Measurements from ENCODE around the gene SCRN1. TPM values are rescaled to one million over a fixed set of nuclear protein-coding genes. Genes with fewer than 3 reads are reported as not detected.

SCRN1 gene
- total and polyA plus RNA-seq, 2 of the 13 experiments (the other 11 are each of a cell fraction or from before 2014, with no cell fraction given) = 43.2 to 49.8 TPM

GRCh38 chr7:29895559-29895958 is 94.0 kb downstream of the SCRN1 start:
- Histone ChIP-seq H3K36me3 (replicated peaks in 1 of 2; ENCODE audit: control insufficient read depth in 1 of 2, insufficient read depth in 2 of 2, low read length in 2 of 2) (no peaks in the 10 kb centered on the region), H3K4me3 (replicated peaks in 1 of 3; ENCODE audit: insufficient read depth in 1 of 3, low read depth in 2 of 3, low read length in 3 of 3) (no peak overlapping the region), H3K79me2 (ENCODE audit: insufficient read depth, low read length) (no peaks in the 10 kb centered on the region), H3K27ac (ENCODE audit: extremely low read length, insufficient read depth, low read length) (no peak overlapping the region), H3K4me1 (ENCODE audit: insufficient read depth, low read length) (no peaks in the 10 kb centered on the region), H3K4me2 (ENCODE audit: low read depth, low read length) (no peak overlapping the region), H3K9ac (ENCODE audit: insufficient read depth, low read depth, low read length) (no peak overlapping the region), H4K20me1 (ENCODE audit: insufficient read depth, low read length) (no peaks in the 10 kb centered on the region), H3K27me3 (ENCODE audit: control insufficient read depth in 1 of 2, insufficient read depth in 2 of 2, low read length in 2 of 2) (peaks cover 0 to 14% of the 10 kb centered on the region in 2 experiments; a peak in 2 of 5 replicates), H2AFZ (ENCODE audit: low read length) (no peak overlapping the region), H3K9me3 (ENCODE audit: low read length) (no peaks in the 10 kb centered on the region)
- FAIRE-seq = no peak
- 65% methylated on average over 6 of the region's 6 CpGs for WGBS (ENCODE audit: low lambda C conversion rate)
- CTCF ChIA-PET (ENCODE audit: low intra/inter-chr PET ratio, low total read pairs) = no interaction called here
- no peak for ATAC-seq
- no peak for TF ChIP-seq PLSCR1 (CRISPR knock-in tag; IDR thresholded peaks at IDR 0.05; ENCODE audit: borderline replicate concordance)
- no peak for TF ChIP-seq ZNF382 (CRISPR knock-in tag; IDR thresholded peaks at IDR 0.05; ENCODE audit: borderline replicate concordance)
- no peak for TF ChIP-seq ZNF136 (CRISPR knock-in tag; IDR thresholded peaks at IDR 0.05; ENCODE audit: low read depth)
- TF ChIP-seq RAD51 (IDR thresholded peaks at IDR 0.05; ENCODE audit: borderline replicate concordance) = peak; percentile 43; the same call in 1 of the 2 replicates
- no peak for TF ChIP-seq TFAP4 (IDR thresholded peaks at IDR 0.05; ENCODE audit: borderline replicate concordance, low read depth)
- no TSS peak for BruUV-seq (replicated peaks)
- in situ Hi-C loops (cut with HindIII; ENCODE audit: extremely low pct_ligation_motif_present, low pct_unique_long_range_greater_than_20kb) (no loop called here), intact Hi-C loops (cut with micrococcal nuclease; ENCODE audit: unreplicated experiment) (no loop called here)
- POLR2A ChIA-PET = no interaction called here
- no peak for DNase-seq (ENCODE audit: low spot score)

GRCh38 chr7:29894256-29894655 is 95.3 kb downstream of the SCRN1 start:
- Histone ChIP-seq H3K4me3 (replicated peaks in 1 of 3; ENCODE audit: insufficient read depth in 1 of 3, low read depth in 2 of 3, low read length in 3 of 3) (no peak overlapping the region), H3K9me3 (ENCODE audit: low read length) (no peaks in the 10 kb centered on the region), H4K20me1 (ENCODE audit: insufficient read depth, low read length) (no peaks in the 10 kb centered on the region), H2AFZ (ENCODE audit: low read length) (no peak overlapping the region), H3K4me2 (ENCODE audit: low read depth, low read length) (no peak overlapping the region), H3K9ac (ENCODE audit: insufficient read depth, low read depth, low read length) (no peak overlapping the region), H3K79me2 (ENCODE audit: insufficient read depth, low read length) (no peaks in the 10 kb centered on the region), H3K4me1 (ENCODE audit: insufficient read depth, low read length) (no peaks in the 10 kb centered on the region), H3K27ac (ENCODE audit: extremely low read length, insufficient read depth, low read length) (no peak overlapping the region), H3K36me3 (replicated peaks in 1 of 2; ENCODE audit: control insufficient read depth in 1 of 2, insufficient read depth in 2 of 2, low read length in 2 of 2) (no peaks in the 10 kb centered on the region), H3K27me3 (ENCODE audit: control insufficient read depth in 1 of 2, insufficient read depth in 2 of 2, low read length in 2 of 2) (peaks cover 1 to 19% of the 10 kb centered on the region in 2 experiments; a peak in 2 of 5 replicates)
- CTCF ChIA-PET (ENCODE audit: low intra/inter-chr PET ratio, low total read pairs) = no interaction called here
- POLR2A ChIA-PET = no interaction called here
- 62% methylated on average over 2 of the region's 2 CpGs for WGBS (ENCODE audit: low lambda C conversion rate)
- ATAC-seq (no peak), FAIRE-seq (no peak), DNase-seq (ENCODE audit: low spot score) (no peak)
- BruUV-seq (replicated peaks) = no TSS peak
- intact Hi-C loops (cut with micrococcal nuclease; ENCODE audit: unreplicated experiment) (no loop called here), in situ Hi-C loops (cut with HindIII; ENCODE audit: extremely low pct_ligation_motif_present, low pct_unique_long_range_greater_than_20kb) (no loop called here)
- TF ChIP-seq ZNF770 (CRISPR knock-in tag; IDR thresholded peaks at IDR 0.05) (no peak), ZNF468 (CRISPR knock-in tag; IDR thresholded peaks at IDR 0.05) (no peak), MEIS2 (CRISPR knock-in tag; IDR thresholded peaks at IDR 0.05) (no peak), ZNF335 (CRISPR knock-in tag; IDR thresholded peaks at IDR 0.05) (no peak), KDM3A (CRISPR knock-in tag; IDR thresholded peaks at IDR 0.05; ENCODE audit: low read depth) (no peak), ZNF225 (CRISPR knock-in tag; IDR thresholded peaks at IDR 0.05) (no peak), ZNF510 (CRISPR knock-in tag; IDR thresholded peaks at IDR 0.05; ENCODE audit: low read depth) (no peak), PHF8 (CRISPR knock-in tag; IDR thresholded peaks at IDR 0.05) (no peak), RFXAP (CRISPR knock-in tag; IDR thresholded peaks at IDR 0.05; ENCODE audit: borderline replicate concordance) (no peak), IRF9 (CRISPR knock-in tag; IDR thresholded peaks at IDR 0.05; ENCODE audit: borderline replicate concordance) (no peak)

All from HepG2 (cell line).